ENCODE results near the gene TMEM89.

- TF ChIP-seq SCRT1 (tag by site-specific recombination; IDR thresholded peaks at IDR 0.05; ENCODE audit: borderline replicate concordance) (no peak), CTCF (tag by site-specific recombination; IDR thresholded peaks at IDR 0.05) (no peak), ZNF660 (tag by site-specific recombination; IDR thresholded peaks at IDR 0.05) (no peak), ZBTB7A (tag by site-specific recombination; IDR thresholded peaks at IDR 0.05; ENCODE audit: low read depth) (no peak), ZFP3 (tag by site-specific recombination; IDR thresholded peaks at IDR 0.05; ENCODE audit: low read depth) (no peak), SALL2 (tag by site-specific recombination; IDR thresholded peaks at IDR 0.05; ENCODE audit: borderline replicate concordance) (no peak), ZNF26 (tag by site-specific recombination; IDR thresholded peaks at IDR 0.05) (no peak), ZNF23 (tag by site-specific recombination; IDR thresholded peaks at IDR 0.05; ENCODE audit: borderline replicate concordance) (no peak), ZBTB21 (tag by site-specific recombination; IDR thresholded peaks at IDR 0.05) (no peak)
These were observed 24.7 kb downstream of the TMEM89 start for GRCh38 chr3:48596676-48597407.

Data from HEK293 (cell line).